Nephron (organoid): ENCODE results near the gene MIA.
"Not testable (repeated sequence)": the region's sequence is repeated elsewhere in the genome, so short reads cannot be mapped to it uniquely, and the experiment has no call there.

Experiments
- H3K27ac Mint-ChIP-seq, 3 experiments: 2 replicates each; pipeline ENCODE4 v1.8.0; 2020; ENCODE audit warnings: mixed read lengths in 3 of 3, mild to moderate bottlenecking in 2 of 3, moderate library complexity in 1 of 3
- H3K27me3 Mint-ChIP-seq: 2 replicates; pipeline ENCODE4 v1.8.0; 2021; ENCODE audit warnings: low read depth, mild to moderate bottlenecking, moderate library complexity, mixed read lengths
- H3K36me3 Mint-ChIP-seq: 2 replicates; pipeline ENCODE4 v1.8.0; 2020; ENCODE audit warnings: low read depth, mixed read lengths
- H3K4me1 Mint-ChIP-seq: 2 replicates; pipeline ENCODE4 v1.8.0; 2020; ENCODE audit warnings: mixed read lengths
- H3K4me3 Mint-ChIP-seq, 3 experiments: 2 replicates each; pipeline ENCODE4 v1.8.0; 2020; ENCODE audit warnings: mild to moderate bottlenecking in 3 of 3, mixed read lengths in 3 of 3, moderate library complexity in 2 of 3
- H3K9me3 Mint-ChIP-seq: 2 replicates; pipeline ENCODE4 v1.8.0; 2020; ENCODE audit warnings: mixed read lengths
- CTCF ChIP-seq, 3 experiments: fragments of 200-600 bp; sonication (generic); IDR thresholded peaks; one replicate each; pipeline ENCODE4 v1.5.0; 2021; ENCODE audit warnings: antibody characterized with exemption in 3 of 3; ENCODE audit not compliant: unreplicated experiment in 3 of 3

Gene MIA

DNA sequence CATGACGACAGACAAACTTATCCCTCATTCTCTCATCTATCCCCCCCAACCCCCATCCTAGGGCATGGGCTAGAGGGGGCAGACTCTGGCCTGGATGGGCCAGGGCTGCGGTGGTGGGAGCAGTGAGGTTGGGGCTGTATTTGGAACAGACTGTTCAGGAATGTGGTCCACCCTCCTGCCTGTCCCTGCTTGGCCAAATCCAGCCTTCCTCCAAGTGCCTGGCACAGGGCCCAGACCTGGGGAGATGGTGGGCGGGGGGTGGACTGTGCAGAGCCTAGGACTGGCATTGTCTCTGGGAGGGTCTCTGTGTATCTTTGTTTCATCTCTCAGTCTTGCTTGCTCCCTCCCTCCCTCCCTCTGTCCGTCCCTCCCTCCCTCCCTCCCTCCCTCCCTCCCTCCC lies 37.9 kb downstream of the MIA start:
- no peaks in the 10 kb centered on the region for H3K9me3 Mint-ChIP-seq
- H3K27me3 Mint-ChIP-seq, result peaks cover 11% of the 10 kb centered on the region
- peak overlapping the region; percentile 95 to 99 (median 98) for H3K4me3 Mint-ChIP-seq
- no peak for TF ChIP-seq CTCF (IDR thresholded peaks at IDR 0.05; ENCODE audit: unreplicated experiment in 3 of 3)
- H3K36me3 Mint-ChIP-seq, result peaks cover 6% of the 10 kb centered on the region
- H3K27ac Mint-ChIP-seq, result peak overlapping the region; percentile 87 to 94 (median 90)
- peaks cover 48% of the 10 kb centered on the region for H3K4me1 Mint-ChIP-seq

- Mint-ChIP-seq H3K4me3 (peak overlapping the region; percentile 3 to 21 (median 16)), H3K36me3 (peaks cover 6% of the 10 kb centered on the region), H3K4me1 (peaks cover 51% of the 10 kb centered on the region), H3K27ac (peak overlapping the region; percentile 24 to 76 (median 40)), H3K27me3 (peaks cover 11% of the 10 kb centered on the region), H3K9me3 (no peaks in the 10 kb centered on the region)
- no peak for TF ChIP-seq CTCF (IDR thresholded peaks at IDR 0.05; ENCODE audit: unreplicated experiment in 3 of 3)
These were observed 39.9 kb downstream of the MIA start for GRCh38 chr19:40815223-40815622.

- H3K27me3 Mint-ChIP-seq, H3K9me3 Mint-ChIP-seq: not testable (repeated sequence)
These were observed 43.4 kb downstream of the MIA start for GRCh38 chr19:40818480-40819399.

DNA sequence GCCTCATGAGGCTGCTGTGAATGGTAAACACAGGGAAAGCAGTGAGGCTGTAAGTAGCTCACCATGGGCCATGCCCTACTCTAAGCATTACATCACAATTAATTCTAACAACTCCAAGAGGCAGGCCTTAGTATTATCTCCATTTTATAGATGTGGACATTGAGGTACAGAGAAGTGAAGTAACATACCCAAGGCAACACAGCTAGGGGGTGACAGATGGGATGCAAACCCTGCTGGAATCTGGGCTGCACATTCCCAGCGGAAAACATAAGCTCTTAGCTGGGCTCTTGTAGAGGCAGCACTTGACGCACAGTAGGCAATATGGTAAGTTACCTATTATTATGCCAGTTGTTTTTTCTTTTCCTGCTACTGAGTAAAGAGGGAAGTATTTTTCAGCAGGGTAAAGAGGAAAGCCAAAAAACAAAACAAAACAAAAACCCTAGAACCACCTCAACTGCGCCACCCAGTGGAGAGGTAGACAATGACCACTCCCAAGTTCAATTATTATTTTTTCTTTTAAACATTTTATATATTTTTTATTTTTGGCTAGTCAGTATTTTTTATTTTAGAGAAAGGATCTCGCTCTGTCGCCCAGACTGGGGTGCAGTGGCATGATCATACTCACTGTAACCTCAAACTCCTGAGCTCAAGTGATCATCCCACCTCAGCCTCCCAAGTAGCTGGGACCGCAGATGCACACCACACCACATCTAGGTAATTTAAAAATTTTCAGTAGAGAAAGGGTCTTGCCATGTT lies 44.3 kb downstream of the MIA start:
- TF ChIP-seq CTCF (IDR thresholded peaks at IDR 0.05; ENCODE audit: unreplicated experiment in 3 of 3), result peak; percentile 75 to 78 (median 77)
- Mint-ChIP-seq H3K27ac (peak overlapping the region in 1 of 3 experiments; percentile 38), H3K4me1 (peaks cover 30% of the 10 kb centered on the region)
- H3K36me3 Mint-ChIP-seq, H3K9me3 Mint-ChIP-seq, H3K4me3 Mint-ChIP-seq, H3K27me3 Mint-ChIP-seq: not testable (repeated sequence)

More at GRCh38 chr19:40818480-40819399, 43.4 kb downstream of the MIA start:
- Mint-ChIP-seq H3K27ac (peak overlapping the region in 2 of 3 experiments; percentile 63 to 72), H3K4me3 (peak overlapping the region; percentile 37 to 54 (median 48)), H3K4me1 (peaks cover 38% of the 10 kb centered on the region)
- H3K36me3 Mint-ChIP-seq, result not testable (repeated sequence)
- TF ChIP-seq CTCF (IDR thresholded peaks at IDR 0.05; ENCODE audit: unreplicated experiment in 3 of 3), result peak in 2 of 3 experiments; percentile 25 to 32

- peak overlapping the region; percentile 75 to 86 (median 80) for H3K27ac Mint-ChIP-seq
- TF ChIP-seq CTCF (IDR thresholded peaks at IDR 0.05; ENCODE audit: unreplicated experiment in 3 of 3), result no peak
- H3K4me3 Mint-ChIP-seq, result no peak overlapping the region
- peaks cover 3% of the 10 kb centered on the region for H3K27me3 Mint-ChIP-seq
- no peaks in the 10 kb centered on the region for H3K9me3 Mint-ChIP-seq
- H3K36me3 Mint-ChIP-seq, result peaks cover 7% of the 10 kb centered on the region
- peaks cover 24% of the 10 kb centered on the region for H3K4me1 Mint-ChIP-seq
These were observed 46.8 kb downstream of the MIA start for GRCh38 chr19:40822161-40822560.

- Mint-ChIP-seq H3K27ac (peak overlapping the region; percentile 75 to 86 (median 80)), H3K36me3 (peaks cover 11% of the 10 kb centered on the region), H3K4me1 (peaks cover 24% of the 10 kb centered on the region)
- H3K4me3 Mint-ChIP-seq, H3K27me3 Mint-ChIP-seq, H3K9me3 Mint-ChIP-seq: not testable (repeated sequence)
These were observed 47.6 kb downstream of the MIA start for GRCh38 chr19:40822704-40823553.

GRCh38 chr19:40824916-40825315 lies 49.6 kb downstream of the MIA start:
- H3K9me3 Mint-ChIP-seq, H3K27me3 Mint-ChIP-seq, H3K4me3 Mint-ChIP-seq: not testable (repeated sequence)
- H3K36me3 Mint-ChIP-seq, result peaks cover 18% of the 10 kb centered on the region
- H3K27ac Mint-ChIP-seq, result peak overlapping the region in 2 of 3 experiments; percentile 30 to 86
- peaks cover 15% of the 10 kb centered on the region for H3K4me1 Mint-ChIP-seq

DNA sequence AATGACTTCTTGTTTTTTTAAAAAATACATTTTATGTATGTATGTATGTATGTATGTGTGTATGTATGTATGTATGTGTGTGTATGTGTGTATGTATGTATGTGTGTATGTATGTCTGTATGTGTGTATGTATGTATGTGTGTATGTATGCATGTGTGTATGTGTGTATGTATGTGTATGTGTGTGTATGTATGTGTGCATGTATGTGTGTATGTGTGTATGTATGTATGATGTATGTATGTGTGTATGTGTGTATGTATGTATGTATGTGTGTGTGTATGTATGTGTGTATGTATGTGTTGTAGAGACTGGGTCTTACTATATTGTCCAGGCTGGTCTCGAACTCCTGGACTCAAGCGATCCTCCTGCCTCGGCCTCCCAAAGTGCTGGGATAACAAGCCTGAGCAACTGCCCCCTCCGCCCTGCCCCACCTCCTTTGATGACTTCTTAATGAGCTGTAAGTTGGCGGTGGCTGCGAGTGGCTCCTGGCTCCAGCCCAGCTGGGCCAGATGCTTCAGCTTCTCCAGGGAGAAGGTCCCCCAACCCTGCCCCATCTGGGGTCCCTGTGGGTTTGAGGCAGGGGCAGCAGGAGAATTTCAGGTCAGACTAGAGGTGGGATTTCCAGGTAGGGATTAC lies 50.3 kb downstream of the MIA start:
- peak overlapping the region in 2 of 3 experiments; percentile 30 to 86 for H3K27ac Mint-ChIP-seq
- H3K36me3 Mint-ChIP-seq, result peaks cover 18% of the 10 kb centered on the region
- H3K27me3 Mint-ChIP-seq, H3K4me3 Mint-ChIP-seq, H3K9me3 Mint-ChIP-seq: not testable (repeated sequence)
- H3K4me1 Mint-ChIP-seq, result peaks cover 15% of the 10 kb centered on the region
